ENCODE results near the gene KLHL21. TPM values are rescaled to one million over a fixed set of nuclear protein-coding genes. Genes with fewer than 3 reads are reported as not detected.

The KLHL21 gene
- total RNA-seq, 1 experiment from 2014 or later, result 24.4 TPM

GRCh38 chr1:6591222-6591621, 11.4 kb downstream of the KLHL21 start:
- Histone ChIP-seq H3K79me2 (ENCODE audit: low read depth) (0 out of 2 replicates have a peak, but pooled peaks cover 3% of the 10 kb centered on the region), H4K20me1 (ENCODE audit: insufficient read depth) (no peaks in the 10 kb centered on the region), H3K36me3 (ENCODE audit: low read depth) (no peaks in the 10 kb centered on the region), H3K4me3 (no peak overlapping the region), H3K9me3 (ENCODE audit: insufficient read depth, low read depth) (no peaks in the 10 kb centered on the region), H3K9me2 (ENCODE audit: insufficient read depth) (no peaks in the 10 kb centered on the region), H3K27ac (no peak overlapping the region), H3F3A (ENCODE audit: insufficient read depth, low read depth) (no peaks in the 10 kb centered on the region; the same call in 1 of the 2 replicates), H3K27me3 (ENCODE audit: insufficient read depth, low read depth) (no peaks in the 10 kb centered on the region), H2AFZ (no peak overlapping the region), H3K4me1 (replicated peaks; ENCODE audit: insufficient read depth) (no peaks in the 10 kb centered on the region), H3K4me2 (no peak overlapping the region)
- intact Hi-C loops (cut with micrococcal nuclease; ENCODE audit: unreplicated experiment), result no loop called here
- no peak for DNase-seq
- no TSS peak for BruUV-seq (replicated peaks)
- TF ChIP-seq EZH2 (IDR thresholded peaks at IDR 0.05; ENCODE audit: low read depth), result no peak
- TF ChIP-seq, protein P1, sequence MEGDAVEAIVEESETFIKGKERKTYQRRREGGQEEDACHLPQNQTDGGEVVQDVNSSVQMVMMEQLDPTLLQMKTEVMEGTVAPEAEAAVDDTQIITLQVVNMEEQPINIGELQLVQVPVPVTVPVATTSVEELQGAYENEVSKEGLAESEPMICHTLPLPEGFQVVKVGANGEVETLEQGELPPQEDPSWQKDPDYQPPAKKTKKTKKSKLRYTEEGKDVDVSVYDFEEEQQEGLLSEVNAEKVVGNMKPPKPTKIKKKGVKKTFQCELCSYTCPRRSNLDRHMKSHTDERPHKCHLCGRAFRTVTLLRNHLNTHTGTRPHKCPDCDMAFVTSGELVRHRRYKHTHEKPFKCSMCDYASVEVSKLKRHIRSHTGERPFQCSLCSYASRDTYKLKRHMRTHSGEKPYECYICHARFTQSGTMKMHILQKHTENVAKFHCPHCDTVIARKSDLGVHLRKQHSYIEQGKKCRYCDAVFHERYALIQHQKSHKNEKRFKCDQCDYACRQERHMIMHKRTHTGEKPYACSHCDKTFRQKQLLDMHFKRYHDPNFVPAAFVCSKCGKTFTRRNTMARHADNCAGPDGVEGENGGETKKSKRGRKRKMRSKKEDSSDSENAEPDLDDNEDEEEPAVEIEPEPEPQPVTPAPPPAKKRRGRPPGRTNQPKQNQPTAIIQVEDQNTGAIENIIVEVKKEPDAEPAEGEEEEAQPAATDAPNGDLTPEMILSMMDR (conservative IDR thresholded peaks at IDR 0.05), result no peak
- ChIA-PET CTCF (no interaction called here), POLR2A (ENCODE audit: unreplicated experiment) (no interaction called here)

DNA sequence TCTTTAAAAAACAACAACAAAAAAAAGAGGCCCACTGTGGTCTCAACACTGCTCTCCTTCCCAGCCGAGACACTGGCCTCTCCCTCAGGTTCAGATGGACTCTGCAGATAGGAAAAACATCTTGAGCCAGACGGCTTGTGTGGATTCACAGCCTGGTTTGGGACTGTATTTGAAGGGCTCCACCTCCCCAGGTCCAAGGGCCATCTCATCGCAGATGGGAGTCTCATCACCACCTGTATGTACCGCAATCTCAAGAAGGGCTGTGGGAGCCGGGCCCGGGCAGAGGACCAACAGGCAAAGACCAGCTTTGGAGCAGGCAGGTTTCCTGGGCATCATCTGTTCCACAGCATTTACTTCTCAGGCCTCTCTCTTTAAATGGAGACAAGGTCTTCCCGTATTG, 12.6 kb downstream of the KLHL21 start:
- H3F3A ChIP-seq (ENCODE audit: insufficient read depth, low read depth), result no peaks in the 10 kb centered on the region; the same call in 1 of the 2 replicates
- H2AFZ ChIP-seq, result no peak overlapping the region
- TF ChIP-seq, protein P1 (conservative IDR thresholded peaks at IDR 0.05), result no peak
- TF ChIP-seq EZH2 (IDR thresholded peaks at IDR 0.05; ENCODE audit: low read depth), result no peak
- no peak overlapping the region for H3K4me2 ChIP-seq
- no peaks in the 10 kb centered on the region for H3K9me3 ChIP-seq (ENCODE audit: insufficient read depth, low read depth)
- no peaks in the 10 kb centered on the region for H3K27me3 ChIP-seq (ENCODE audit: insufficient read depth, low read depth)
- H4K20me1 ChIP-seq (ENCODE audit: insufficient read depth), result no peaks in the 10 kb centered on the region
- POLR2A ChIA-PET (ENCODE audit: unreplicated experiment), result no interaction called here
- CTCF ChIA-PET, result interaction anchor here (0.7 kb wide), 1 partner anchor 15 kb away, joined by 4 read pairs; no protein-coding TSS in a partner anchor
- no peaks in the 10 kb centered on the region for H3K4me1 ChIP-seq (replicated peaks; ENCODE audit: insufficient read depth)
- no peak for DNase-seq
- H3K9me2 ChIP-seq (ENCODE audit: insufficient read depth), result no peaks in the 10 kb centered on the region
- H3K27ac ChIP-seq, result no peak overlapping the region
- H3K4me3 ChIP-seq, result no peak overlapping the region
- no peaks in the 10 kb centered on the region for H3K79me2 ChIP-seq (ENCODE audit: low read depth)
- intact Hi-C loops (cut with micrococcal nuclease; ENCODE audit: unreplicated experiment), result no loop called here
- H3K36me3 ChIP-seq (ENCODE audit: low read depth), result no peaks in the 10 kb centered on the region
- no TSS peak for BruUV-seq (replicated peaks)

GRCh38 chr1:6588893-6589520, 13.7 kb downstream of the KLHL21 start:
- intact Hi-C loops (cut with micrococcal nuclease; ENCODE audit: unreplicated experiment), result no loop called here
- H4K20me1 ChIP-seq (ENCODE audit: insufficient read depth), result no peaks in the 10 kb centered on the region
- DNase-seq, result no peak
- no peaks in the 10 kb centered on the region for H3K9me3 ChIP-seq (ENCODE audit: insufficient read depth, low read depth)
- no TSS peak for BruUV-seq (replicated peaks)
- TF ChIP-seq, protein P1 (conservative IDR thresholded peaks at IDR 0.05), result no peak
- no peak for TF ChIP-seq EZH2 (IDR thresholded peaks at IDR 0.05; ENCODE audit: low read depth)
- H2AFZ ChIP-seq, result no peak overlapping the region
- H3K79me2 ChIP-seq (ENCODE audit: low read depth), result no peaks in the 10 kb centered on the region
- H3K27ac ChIP-seq, result no peak overlapping the region
- ChIA-PET CTCF (interaction anchor here (0.6 to 0.7 kb wide), 2 partner anchors 16 to 148 kb away, joined by 4 to 8 read pairs; no protein-coding TSS in a partner anchor), POLR2A (ENCODE audit: unreplicated experiment) (no interaction called here)
- no peaks in the 10 kb centered on the region for H3K4me1 ChIP-seq (replicated peaks; ENCODE audit: insufficient read depth)
- H3K27me3 ChIP-seq (ENCODE audit: insufficient read depth, low read depth), result no peaks in the 10 kb centered on the region
- H3K4me3 ChIP-seq, result no peak overlapping the region
- H3K36me3 ChIP-seq (ENCODE audit: low read depth), result no peaks in the 10 kb centered on the region
- H3K4me2 ChIP-seq, result no peak overlapping the region
- H3K9me2 ChIP-seq (ENCODE audit: insufficient read depth), result no peaks in the 10 kb centered on the region
- no peaks in the 10 kb centered on the region; the same call in 1 of the 2 replicates for H3F3A ChIP-seq (ENCODE audit: insufficient read depth, low read depth)

Measured in PC-9 (cell line).